ENCODE results near the gene AURKAIP1. TPM values are rescaled to one million over a fixed set of nuclear protein-coding genes. Genes with fewer than 3 reads are reported as not detected.
A peak's percentile ranks its signal among the peaks of the same experiment; 100 is the strongest.

Gene AURKAIP1
- total and polyA plus RNA-seq, 2 of the 4 experiments (the other 2 are of a cell fraction) = 45.7 to 107 TPM

DNA sequence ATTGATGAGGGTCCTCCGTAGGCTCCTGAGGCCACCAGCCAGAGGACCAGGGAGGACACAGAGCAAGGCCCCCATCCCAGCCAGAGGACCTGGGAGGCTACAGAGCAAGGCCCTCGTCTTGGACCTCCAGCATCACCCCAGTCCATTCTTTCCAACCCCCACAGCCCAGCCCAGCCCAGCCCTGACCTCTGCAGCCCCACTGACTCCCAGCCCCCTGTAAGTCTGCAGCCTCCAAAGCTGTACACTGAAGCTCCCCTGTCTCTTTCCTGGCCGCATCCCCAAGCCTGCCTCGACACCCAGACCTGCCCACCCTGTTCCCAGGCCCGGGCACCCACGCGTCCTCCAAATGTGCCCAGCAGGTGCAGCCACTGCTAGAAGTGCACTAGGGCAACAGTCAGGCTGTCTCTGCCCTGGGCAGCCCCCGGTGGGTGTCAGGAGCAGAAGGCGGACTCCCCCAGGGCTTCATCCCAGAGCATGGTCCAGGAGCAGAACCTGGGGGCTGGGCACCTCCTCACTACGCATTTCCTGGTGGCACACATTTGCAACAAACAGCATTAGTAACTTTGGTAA is 27.9 kb downstream of the AURKAIP1 start:
- H4K5ac ChIP-seq (ENCODE audit: low read depth, low read length) = no peak overlapping the region

More for the DNA sequence above, 27.9 kb downstream of the AURKAIP1 start:
- Histone ChIP-seq H3K23ac (ENCODE audit: low read depth, low read length) (peak overlapping the region; percentile 12; the same call in 1 of the 2 replicates), H3K56ac (ENCODE audit: extremely low read depth, insufficient read depth, low read length) (no peak overlapping the region), H2AFZ (replicated peaks; ENCODE audit: low read length, poor library complexity) (no peak overlapping the region), H3K27me3 (ENCODE audit: control insufficient read depth, insufficient read depth, low read length) (no peaks in the 10 kb centered on the region), H2BK120ac (ENCODE audit: low read depth, low read length) (no peak overlapping the region), H2BK5ac (ENCODE audit: low read depth, low read length, poor library complexity, severe bottlenecking) (no peak overlapping the region), H3K18ac (ENCODE audit: low read depth, low read length) (no peak overlapping the region), H3K4me3 (ENCODE audit: insufficient read depth, low read depth, low read length) (peak overlapping the region; percentile 100; the same call in 1 of the 2 replicates), H3K9ac (ENCODE audit: low read depth, low read length) (no peak overlapping the region; the same call in 1 of the 2 replicates), H3K4me1 (ENCODE audit: control insufficient read depth, insufficient read depth, low read length) (peaks cover 37% of the 10 kb centered on the region), H2BK15ac (ENCODE audit: low read depth, low read length) (no peak overlapping the region), H4K8ac (ENCODE audit: low read depth in 2 of 2, low read length in 2 of 2) (no peak overlapping the region), H3K9me3 (ENCODE audit: control insufficient read depth, insufficient read depth, low read length) (no peaks in the 10 kb centered on the region), H4K91ac (ENCODE audit: insufficient read depth, low read depth, low read length) (no peak overlapping the region), H3K14ac (replicated peaks; ENCODE audit: low read depth, low read length) (no peak overlapping the region), H3K9me1 (ENCODE audit: insufficient read depth, low read length) (0 out of 2 replicates have a peak, but pooled peaks cover 3% of the 10 kb centered on the region), H2BK20ac (ENCODE audit: low read depth, low read length) (no peak overlapping the region), H4K20me1 (ENCODE audit: insufficient read depth, low read length) (peaks cover 64% of the 10 kb centered on the region), H3K4ac (ENCODE audit: low read depth, low read length) (no peak overlapping the region), H3K36me3 (ENCODE audit: control insufficient read depth, insufficient read depth, low read length) (peaks cover 7% of the 10 kb centered on the region; the same call in 1 of the 2 replicates), H2AK9ac (replicated peaks; ENCODE audit: low read depth, low read length, poor library complexity) (peak overlapping the region; percentile 94), H3K4me2 (ENCODE audit: low read depth, low read length) (peak overlapping the region; percentile 95), H3K27ac (ENCODE audit: insufficient read depth, low read length) (no peak overlapping the region), H3K79me1 (ENCODE audit: low read depth in 1 of 2, low read length in 2 of 2) (peaks cover 3 to 61% of the 10 kb centered on the region in 2 experiments; a peak in 3 of 4 replicates), H2AK5ac (ENCODE audit: low read depth, low read length) (no peak overlapping the region; the same call in 1 of the 2 replicates)
- WGBS, 2 experiments (ENCODE audit: extremely low coverage in 2 of 2, insufficient read length in 1 of 2) = 92% methylated on average over 7 of the region's 10 CpGs; no CpG with 5 or more reads in 1 of the 2 experiments
- ATAC-seq (ENCODE audit: low read depth) (no peak), DNase-seq (no peak)
- CTCF ChIA-PET = no interaction called here
- dilution Hi-C loops (cut with HindIII; ENCODE audit: low sequenced_read_pairs, unreplicated experiment) = no loop called here
- POLR2A ChIA-PET (ENCODE audit: unreplicated experiment) = interaction anchor here (1.1 kb wide), 1 partner anchor 12 kb away, joined by 3 read pairs; no protein-coding TSS in a partner anchor
- intact Hi-C loops (cut with micrococcal nuclease) = no loop called here
- no peak for TF ChIP-seq BHLHE40 (IDR thresholded peaks at IDR 0.05; ENCODE audit: low read depth, low read length)
- no peak for TF ChIP-seq RAD21 (IDR thresholded peaks at IDR 0.05; ENCODE audit: low read length)
- no peak for TF ChIP-seq MXI1 (IDR thresholded peaks at IDR 0.05; ENCODE audit: borderline replicate concordance, low read depth, low read length)
- no peak for TF ChIP-seq RCOR1 (IDR thresholded peaks at IDR 0.05; ENCODE audit: insufficient replicate concordance, low read length)
- TF ChIP-seq MAFK (IDR thresholded peaks at IDR 0.05; ENCODE audit: low read depth, low read length) = no peak
- TF ChIP-seq FOS (IDR thresholded peaks at IDR 0.05; ENCODE audit: low read depth, low read length) = no peak
- no peak for TF ChIP-seq SMC3 (IDR thresholded peaks at IDR 0.05; ENCODE audit: low read depth, low read length)
- no peak for TF ChIP-seq POLR2A (IDR thresholded peaks at IDR 0.05; ENCODE audit: low read depth, low read length)
- TF ChIP-seq MAZ (IDR thresholded peaks at IDR 0.05; ENCODE audit: borderline replicate concordance, low read depth, low read length) = no peak
- no peak for TF ChIP-seq NFE2L2 (IDR thresholded peaks at IDR 0.05; ENCODE audit: low read depth, low read length)
- TF ChIP-seq, protein P1, sequence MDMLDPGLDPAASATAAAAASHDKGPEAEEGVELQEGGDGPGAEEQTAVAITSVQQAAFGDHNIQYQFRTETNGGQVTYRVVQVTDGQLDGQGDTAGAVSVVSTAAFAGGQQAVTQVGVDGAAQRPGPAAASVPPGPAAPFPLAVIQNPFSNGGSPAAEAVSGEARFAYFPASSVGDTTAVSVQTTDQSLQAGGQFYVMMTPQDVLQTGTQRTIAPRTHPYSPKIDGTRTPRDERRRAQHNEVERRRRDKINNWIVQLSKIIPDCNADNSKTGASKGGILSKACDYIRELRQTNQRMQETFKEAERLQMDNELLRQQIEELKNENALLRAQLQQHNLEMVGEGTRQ (IDR thresholded peaks at IDR 0.05; ENCODE audit: low read depth, low read length) = no peak
- no peak for TF ChIP-seq RFX5 (IDR thresholded peaks at IDR 0.05; ENCODE audit: low read depth, low read length)
- TF ChIP-seq, protein P2, sequence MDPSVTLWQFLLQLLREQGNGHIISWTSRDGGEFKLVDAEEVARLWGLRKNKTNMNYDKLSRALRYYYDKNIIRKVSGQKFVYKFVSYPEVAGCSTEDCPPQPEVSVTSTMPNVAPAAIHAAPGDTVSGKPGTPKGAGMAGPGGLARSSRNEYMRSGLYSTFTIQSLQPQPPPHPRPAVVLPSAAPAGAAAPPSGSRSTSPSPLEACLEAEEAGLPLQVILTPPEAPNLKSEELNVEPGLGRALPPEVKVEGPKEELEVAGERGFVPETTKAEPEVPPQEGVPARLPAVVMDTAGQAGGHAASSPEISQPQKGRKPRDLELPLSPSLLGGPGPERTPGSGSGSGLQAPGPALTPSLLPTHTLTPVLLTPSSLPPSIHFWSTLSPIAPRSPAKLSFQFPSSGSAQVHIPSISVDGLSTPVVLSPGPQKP (IDR thresholded peaks at IDR 0.05; ENCODE audit: borderline replicate concordance, low read depth, low read length) = no peak
- TF ChIP-seq CHD1 (IDR thresholded peaks at IDR 0.05; ENCODE audit: low read depth, low read length) = no peak
- in situ Hi-C loops (cut with MboI; ENCODE audit: low sequenced_read_pairs) = no loop called here
- no TSS peak for BruUV-seq (replicated peaks)
